ENCODE data around the gene WIF1. TPM values are rescaled to one million over a fixed set of nuclear protein-coding genes. Genes with fewer than 3 reads are reported as not detected.

WIF1 gene
- total and polyA plus RNA-seq, 5 experiments from 2014 or later, result not detected

DNA sequence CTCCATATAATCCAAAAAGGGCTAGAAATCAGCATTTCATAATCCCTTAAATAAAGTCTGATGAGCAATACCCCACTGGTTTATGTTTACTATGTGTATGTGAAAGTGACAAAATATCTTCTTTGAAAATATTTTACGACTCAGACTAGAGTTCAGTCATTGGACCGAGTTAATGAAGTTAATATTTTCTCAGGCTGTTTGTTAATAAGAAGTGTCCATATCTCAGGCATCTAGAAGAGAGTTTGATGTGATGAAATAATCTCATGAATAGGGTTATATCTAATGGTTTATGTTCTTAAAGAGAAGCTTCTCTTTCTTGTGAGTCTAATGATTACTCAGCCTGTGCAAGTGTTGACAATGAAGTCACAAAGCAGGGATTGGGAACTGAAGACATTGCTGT is 51.8 kb downstream of the WIF1 start:
- POLR2A ChIA-PET, result no interaction called here
- no peak overlapping the region for H3K27ac Mint-ChIP-seq
- no peaks in the 10 kb centered on the region for H3K9me3 Mint-ChIP-seq
- peaks cover 5 to 33% (median 18%) of the 10 kb centered on the region in 5 donors for H3K27me3 Mint-ChIP-seq
- ATAC-seq (no peak), DNase-seq (no peak)
- H3K4me1 Mint-ChIP-seq, result no peaks in the 10 kb centered on the region
- no peak overlapping the region for H3K4me3 Mint-ChIP-seq
- H3K36me3 Mint-ChIP-seq, result no peaks in the 10 kb centered on the region

DNA sequence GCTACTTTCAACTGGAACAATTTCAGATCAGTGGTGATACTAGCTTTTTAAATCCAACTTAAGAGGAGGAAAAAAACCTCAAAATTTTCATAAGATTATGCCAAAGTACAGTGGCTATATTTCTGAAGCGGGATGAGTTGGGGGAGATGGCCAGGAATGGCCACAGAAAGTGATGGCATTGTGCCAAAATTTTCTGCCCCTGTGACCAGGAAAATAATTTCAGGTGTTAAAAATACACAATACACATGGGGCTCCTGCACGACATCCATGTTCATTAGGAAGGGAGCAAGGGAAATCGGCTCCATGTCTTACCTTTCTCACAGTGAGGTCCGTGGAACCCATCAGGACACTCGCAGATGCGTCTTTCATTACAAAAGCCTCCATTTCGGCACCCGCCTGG is 53.7 kb downstream of the WIF1 start:
- H3K27ac Mint-ChIP-seq, result no peak overlapping the region
- no peak for DNase-seq
- no peak for ATAC-seq
- POLR2A ChIA-PET, result no interaction called here
- H3K4me1 Mint-ChIP-seq, result no peaks in the 10 kb centered on the region
- H3K27me3 Mint-ChIP-seq, result peaks cover 5 to 35% (median 24%) of the 10 kb centered on the region in 5 donors
- H3K36me3 Mint-ChIP-seq, result no peaks in the 10 kb centered on the region
- no peaks in the 10 kb centered on the region for H3K9me3 Mint-ChIP-seq
- H3K4me3 Mint-ChIP-seq, result no peak overlapping the region

DNA sequence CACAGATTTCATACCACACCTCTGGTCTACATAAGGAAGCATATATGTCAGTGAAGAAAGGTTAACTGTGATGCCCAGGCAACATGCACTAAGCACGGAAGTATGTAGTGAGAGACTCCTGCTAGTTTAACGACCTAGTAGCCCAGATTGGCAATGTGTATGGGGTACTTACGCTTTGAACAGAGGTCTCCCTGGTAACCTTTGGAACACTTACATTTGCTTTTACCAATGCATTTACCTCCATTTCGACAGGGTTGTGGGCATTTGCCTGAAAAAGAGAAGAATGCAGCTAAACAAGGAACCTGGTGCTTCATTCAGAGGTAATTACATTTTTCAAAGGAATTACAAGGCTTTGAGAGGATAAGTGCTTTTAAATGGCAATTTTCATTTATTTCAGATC is 65.2 kb downstream of the WIF1 start:
- POLR2A ChIA-PET, result no interaction called here
- no peak overlapping the region for H3K27ac Mint-ChIP-seq
- peaks cover 8 to 35% (median 15%) of the 10 kb centered on the region in 5 donors for H3K27me3 Mint-ChIP-seq
- no peak for ATAC-seq
- no peaks in the 10 kb centered on the region for H3K36me3 Mint-ChIP-seq
- no peak overlapping the region for H3K4me3 Mint-ChIP-seq
- no peaks in the 10 kb centered on the region for H3K9me3 Mint-ChIP-seq
- no peaks in the 10 kb centered on the region for H3K4me1 Mint-ChIP-seq
- no peak for DNase-seq

DNA sequence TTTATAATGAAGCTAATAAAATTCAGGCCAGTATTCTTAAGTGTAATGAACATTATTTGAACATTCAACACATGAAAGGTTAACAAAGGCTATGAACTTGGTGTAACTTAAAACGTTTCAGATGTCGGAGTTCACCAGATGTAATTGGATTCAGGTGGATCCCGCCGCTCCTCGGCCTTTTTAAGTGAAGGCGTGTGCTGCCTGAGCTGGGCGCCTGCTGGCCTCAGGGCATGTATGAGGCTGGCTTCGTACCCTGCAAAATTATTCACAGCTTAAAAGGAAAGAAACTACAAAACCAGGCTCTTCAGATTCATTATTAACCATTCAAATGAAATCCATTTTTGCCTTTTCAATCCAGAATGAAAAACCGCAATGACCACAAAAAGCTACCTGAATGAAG is 69.9 kb downstream of the WIF1 start:
- no peaks in the 10 kb centered on the region for H3K4me1 Mint-ChIP-seq

DNA sequence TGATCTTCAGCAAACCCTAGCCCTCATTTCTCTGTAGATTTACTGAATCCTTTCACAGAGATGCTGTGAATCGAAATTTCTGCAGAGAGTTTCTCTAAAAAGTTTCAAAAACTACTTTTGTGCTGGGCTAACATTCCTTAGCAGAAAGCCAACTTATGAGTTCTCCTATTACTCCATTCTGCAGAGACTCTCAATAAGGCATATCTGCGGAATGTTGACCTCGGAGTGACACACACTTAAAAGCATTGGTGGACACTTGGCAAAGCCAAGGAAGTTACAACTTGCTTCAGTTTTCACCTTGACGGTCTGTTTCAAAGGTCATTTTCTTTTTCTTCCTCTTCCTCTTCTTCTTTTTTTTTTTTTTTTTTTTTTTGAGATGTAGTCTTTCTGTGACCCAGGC is 75.8 kb downstream of the WIF1 start:
- ATAC-seq, result no peak
- H3K4me1 Mint-ChIP-seq, result no peaks in the 10 kb centered on the region
- POLR2A ChIA-PET, result interaction anchor here (0.7 kb wide), 1 partner anchor 1600 kb away, joined by 8 read pairs; no protein-coding TSS in a partner anchor

More for the DNA sequence above, 69.9 kb downstream of the WIF1 start:
- Mint-ChIP-seq H3K36me3 (no peaks in the 10 kb centered on the region), H3K27me3 (peaks cover 6 to 39% (median 12%) of the 10 kb centered on the region in 5 donors), H3K4me3 (no peak overlapping the region), H3K27ac (no peak overlapping the region), H3K9me3 (no peaks in the 10 kb centered on the region)
- POLR2A ChIA-PET, result no interaction called here
- ATAC-seq (no peak), DNase-seq (no peak)

DNA sequence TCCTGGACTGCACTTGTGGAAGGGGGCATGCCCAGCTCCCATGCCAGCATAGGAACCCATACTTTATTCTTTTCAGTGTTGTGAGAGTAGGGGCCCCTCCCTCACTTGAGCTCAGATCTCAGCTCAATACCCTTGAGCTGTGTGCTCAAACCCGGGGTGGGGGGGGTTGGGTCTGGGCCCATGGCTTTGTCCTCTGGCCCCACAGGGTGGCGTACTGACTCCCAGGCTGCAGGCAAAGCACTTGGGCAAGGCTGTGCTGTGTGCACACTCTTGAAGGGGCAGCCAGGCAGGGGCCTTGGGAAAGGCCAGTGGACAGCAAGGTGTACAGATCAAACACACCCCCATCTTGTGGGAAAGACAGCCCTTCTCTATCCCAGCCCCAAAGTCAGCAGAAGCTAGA is 81.8 kb downstream of the WIF1 start:
- POLR2A ChIA-PET, result no interaction called here
- H3K27ac Mint-ChIP-seq, result no peak overlapping the region
- peaks cover 0 to 2% (median 0%) of the 10 kb centered on the region in 3 donors for H3K36me3 Mint-ChIP-seq
- peaks cover 15 to 67% (median 23%) of the 10 kb centered on the region in 5 donors for H3K27me3 Mint-ChIP-seq
- DNase-seq (no peak), ATAC-seq (no peak)
- no peak overlapping the region for H3K4me3 Mint-ChIP-seq
- peaks cover 3 to 18% (median 9%) of the 10 kb centered on the region in 9 donors for H3K9me3 Mint-ChIP-seq
- no peaks in the 10 kb centered on the region for H3K4me1 Mint-ChIP-seq

More for the DNA sequence above, 75.8 kb downstream of the WIF1 start:
- Mint-ChIP-seq H3K27me3 (peaks cover 11 to 65% (median 30%) of the 10 kb centered on the region in 5 donors), H3K4me3 (no peak overlapping the region), H3K36me3 (no peaks in the 10 kb centered on the region), H3K27ac (no peak overlapping the region), H3K9me3 (peaks cover 0 to 2% (median 0%) of the 10 kb centered on the region in 9 donors)
- DNase-seq, result no peak

DNA sequence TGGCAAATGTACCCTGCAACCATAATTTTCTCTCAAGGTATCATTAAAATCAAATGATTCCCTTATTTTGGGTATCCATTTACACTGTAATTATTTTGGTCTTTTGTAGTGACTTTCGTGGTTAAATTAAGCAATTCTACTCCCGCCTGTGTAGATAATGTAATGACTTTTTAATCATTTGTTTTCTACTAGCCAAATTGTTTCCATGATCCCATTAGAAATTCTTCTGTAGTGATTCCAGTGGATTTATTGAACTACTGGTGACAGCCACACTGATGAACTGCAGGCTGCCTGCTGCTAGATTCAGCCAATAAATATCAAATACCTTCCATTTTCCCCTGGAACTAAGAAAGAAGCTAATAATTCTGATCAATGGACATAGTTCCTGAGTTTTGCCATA is 96.0 kb downstream of the WIF1 start:
- DNase-seq (no peak), ATAC-seq (no peak)
- no peaks in the 10 kb centered on the region for H3K36me3 Mint-ChIP-seq
- H3K4me1 Mint-ChIP-seq, result no peaks in the 10 kb centered on the region
- H3K4me3 Mint-ChIP-seq, result no peak overlapping the region
- POLR2A ChIA-PET, result no interaction called here
- peaks cover 5 to 24% (median 10%) of the 10 kb centered on the region in 5 donors for H3K27me3 Mint-ChIP-seq
- H3K27ac Mint-ChIP-seq, result no peak overlapping the region
- peaks cover 0 to 31% (median 9%) of the 10 kb centered on the region in 9 donors for H3K9me3 Mint-ChIP-seq

DNA sequence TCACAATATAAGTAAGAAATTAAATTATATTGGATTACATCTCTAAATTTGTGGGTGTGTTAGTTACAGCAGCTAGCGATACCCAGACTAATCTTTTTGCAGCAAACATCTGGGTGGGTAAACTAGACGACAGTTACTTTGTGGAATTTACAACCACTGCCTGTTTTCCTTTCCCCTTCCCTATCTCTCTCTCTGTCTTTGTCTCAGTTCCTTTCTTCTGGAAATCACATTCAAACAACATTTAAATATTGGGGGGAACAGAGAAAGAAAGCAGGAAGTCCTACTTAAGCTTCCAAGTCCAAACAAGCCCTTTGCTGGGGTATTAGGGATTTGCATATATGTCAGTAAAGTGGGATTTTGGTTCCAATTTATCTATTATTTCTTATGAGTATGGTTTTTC is 97.6 kb downstream of the WIF1 start:
- H3K27ac Mint-ChIP-seq, result no peak overlapping the region
- DNase-seq (no peak), ATAC-seq (no peak)
- H3K4me1 Mint-ChIP-seq, result no peaks in the 10 kb centered on the region
- H3K4me3 Mint-ChIP-seq, result no peak overlapping the region
- peaks cover 0 to 21% (median 7%) of the 10 kb centered on the region in 9 donors for H3K9me3 Mint-ChIP-seq
- peaks cover 3 to 24% (median 10%) of the 10 kb centered on the region in 5 donors for H3K27me3 Mint-ChIP-seq
- POLR2A ChIA-PET, result no interaction called here
- no peaks in the 10 kb centered on the region for H3K36me3 Mint-ChIP-seq

DNA sequence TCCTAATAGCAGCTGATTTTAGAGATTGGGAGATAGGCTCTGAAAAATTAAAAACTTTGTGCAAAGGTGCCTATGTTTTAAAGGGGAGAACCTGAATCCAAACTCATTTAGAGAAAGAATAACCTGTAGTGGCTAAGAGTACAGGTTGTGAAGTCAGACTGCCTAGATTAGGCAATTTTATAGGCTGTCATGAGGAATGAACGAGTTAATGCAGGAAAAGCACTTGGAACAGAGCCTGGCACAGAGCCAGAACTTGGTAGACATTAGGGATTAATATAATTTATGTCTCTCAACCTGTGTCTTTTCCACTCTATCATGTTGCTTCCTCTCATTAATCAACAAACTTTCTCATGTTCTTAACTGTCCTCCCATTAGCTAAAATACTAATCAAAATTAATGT is 98.1 kb downstream of the WIF1 start:
- Mint-ChIP-seq H3K4me1 (no peaks in the 10 kb centered on the region), H3K27me3 (peaks cover 3 to 24% (median 10%) of the 10 kb centered on the region in 5 donors), H3K9me3 (peaks cover 0 to 16% (median 7%) of the 10 kb centered on the region in 9 donors), H3K4me3 (no peak overlapping the region), H3K27ac (no peak overlapping the region), H3K36me3 (no peaks in the 10 kb centered on the region)
- POLR2A ChIA-PET, result no interaction called here
- ATAC-seq, result no peak
- no peak for DNase-seq

DNA sequence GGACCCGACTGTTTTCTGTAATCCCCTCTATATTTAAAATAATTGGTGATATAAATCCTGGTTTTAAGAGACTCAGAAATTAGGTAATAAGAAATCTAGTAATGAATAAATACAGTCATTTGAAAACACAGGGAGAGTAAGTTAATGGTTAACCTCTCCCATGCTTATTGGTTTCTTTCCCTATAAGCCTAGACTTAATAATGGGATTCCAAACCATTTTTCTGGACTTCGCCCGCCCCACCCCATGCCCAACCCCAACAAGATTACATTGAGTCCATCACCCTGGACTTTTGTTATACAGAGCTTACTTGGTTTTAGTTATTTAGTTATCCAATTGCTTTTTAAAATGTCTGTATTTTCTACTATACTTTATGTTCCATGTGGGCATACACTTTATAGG is 98.7 kb downstream of the WIF1 start:
- no peak overlapping the region for H3K4me3 Mint-ChIP-seq
- H3K27ac Mint-ChIP-seq, result no peak overlapping the region
- POLR2A ChIA-PET, result no interaction called here
- peaks cover 3 to 24% (median 10%) of the 10 kb centered on the region in 5 donors for H3K27me3 Mint-ChIP-seq
- no peak for ATAC-seq
- no peak for DNase-seq
- peaks cover 0 to 11% (median 4%) of the 10 kb centered on the region in 9 donors for H3K9me3 Mint-ChIP-seq
- H3K36me3 Mint-ChIP-seq, result no peaks in the 10 kb centered on the region
- H3K4me1 Mint-ChIP-seq, result no peaks in the 10 kb centered on the region

DNA sequence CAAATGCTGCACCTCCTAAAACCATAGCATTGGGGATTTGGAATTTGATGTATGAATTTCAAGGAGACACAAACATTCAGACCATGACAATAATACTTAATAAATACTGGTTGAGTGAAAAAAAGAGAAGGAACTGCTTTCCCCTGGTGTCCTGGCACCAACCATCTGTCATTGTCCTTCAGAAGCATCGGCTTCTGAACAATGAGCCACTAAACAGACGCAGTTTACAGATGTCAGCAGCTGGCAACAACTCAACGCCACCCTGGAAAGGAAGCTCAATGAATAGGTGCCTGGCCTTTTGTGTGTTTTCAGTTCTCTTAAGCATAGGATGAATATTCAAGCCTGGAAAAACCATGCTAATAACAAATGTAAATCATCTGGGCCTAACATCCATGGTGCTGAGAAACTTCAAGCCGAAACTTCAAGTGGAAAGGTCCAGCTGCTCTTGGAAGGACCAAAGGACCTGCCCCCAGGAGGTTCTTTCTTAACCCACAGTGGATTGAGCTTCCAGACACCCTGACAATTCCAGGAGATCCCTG is 101.3 kb downstream of the WIF1 start:
- ATAC-seq (no peak), DNase-seq (no peak)
- peaks cover 0 to 8% (median 0%) of the 10 kb centered on the region in 9 donors for H3K9me3 Mint-ChIP-seq
- no peaks in the 10 kb centered on the region for H3K36me3 Mint-ChIP-seq
- H3K4me1 Mint-ChIP-seq, result no peaks in the 10 kb centered on the region
- H3K27ac Mint-ChIP-seq, result no peak overlapping the region
- POLR2A ChIA-PET, result interaction anchor here (0.6 kb wide), 1 partner anchor 1117 kb away, joined by 3 read pairs; no protein-coding TSS in a partner anchor
- peaks cover 9 to 44% (median 20%) of the 10 kb centered on the region in 5 donors for H3K27me3 Mint-ChIP-seq
- no peak overlapping the region for H3K4me3 Mint-ChIP-seq

DNA sequence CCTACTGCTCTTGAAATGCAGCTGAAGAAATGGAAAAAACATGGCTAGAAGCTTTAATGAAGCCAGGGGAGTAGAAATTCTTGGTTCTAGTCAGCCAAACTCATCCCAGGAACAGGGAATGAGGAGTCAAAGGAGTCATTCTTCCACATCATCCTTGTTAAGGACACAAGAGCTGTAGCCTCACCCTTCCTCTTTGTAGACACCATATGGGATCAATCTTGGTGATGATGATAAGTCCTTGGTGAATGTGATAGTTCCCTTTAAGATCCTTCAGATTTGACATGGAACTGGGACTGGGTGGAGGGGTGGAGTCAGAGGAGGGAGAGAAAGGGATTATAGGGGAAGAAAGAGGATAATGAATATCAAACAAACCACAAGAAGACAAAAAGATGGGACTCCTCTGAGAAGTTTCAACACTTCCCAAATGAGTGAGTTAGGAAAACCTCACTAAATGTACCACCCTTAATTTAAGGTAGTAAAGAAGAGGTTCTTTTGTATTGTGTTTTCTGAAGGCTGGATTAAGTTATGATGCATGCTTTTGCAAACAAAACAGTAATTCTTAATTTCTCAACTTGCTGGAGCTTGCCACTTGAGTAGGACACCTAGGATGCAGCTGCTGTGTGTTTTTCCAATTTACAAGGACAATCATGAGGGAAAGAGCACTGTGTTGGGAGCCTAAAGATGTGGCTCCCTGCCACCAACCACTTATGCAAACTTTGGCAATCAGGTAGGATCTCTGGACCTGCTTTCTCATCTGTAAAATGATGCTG is 104.0 kb downstream of the WIF1 start:
- H3K27ac Mint-ChIP-seq, result no peak overlapping the region
- no peaks in the 10 kb centered on the region for H3K36me3 Mint-ChIP-seq
- DNase-seq (no peak), ATAC-seq (no peak)
- POLR2A ChIA-PET, result no interaction called here
- peaks cover 0 to 8% (median 0%) of the 10 kb centered on the region in 9 donors for H3K9me3 Mint-ChIP-seq
- no peaks in the 10 kb centered on the region for H3K4me1 Mint-ChIP-seq
- peaks cover 11 to 50% (median 20%) of the 10 kb centered on the region in 5 donors for H3K27me3 Mint-ChIP-seq
- no peak overlapping the region for H3K4me3 Mint-ChIP-seq

DNA sequence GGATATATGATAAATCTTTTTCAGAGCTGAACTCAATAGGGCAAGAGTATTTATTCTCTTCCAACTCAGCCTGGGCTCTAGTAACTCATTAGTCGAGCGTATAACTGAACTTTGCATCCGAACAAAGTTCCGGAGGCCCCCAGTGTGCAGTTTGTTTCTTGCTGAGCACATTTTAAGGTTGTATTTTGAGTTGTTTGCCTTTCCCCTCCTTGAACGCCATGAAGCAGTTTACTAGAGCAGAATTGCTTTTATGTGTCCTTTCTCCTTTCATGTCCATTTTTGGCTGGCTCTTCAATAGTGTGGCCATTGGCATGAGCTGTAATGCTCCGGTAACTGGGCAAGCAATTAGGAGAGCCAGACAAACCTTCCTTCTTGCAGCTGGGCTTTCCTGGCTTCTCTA is 105.3 kb downstream of the WIF1 start:
- H3K36me3 Mint-ChIP-seq, result no peaks in the 10 kb centered on the region
- H3K27me3 Mint-ChIP-seq, result peaks cover 11 to 49% (median 20%) of the 10 kb centered on the region in 5 donors
- H3K9me3 Mint-ChIP-seq, result peaks cover 0 to 8% (median 0%) of the 10 kb centered on the region in 9 donors
- H3K4me1 Mint-ChIP-seq, result no peaks in the 10 kb centered on the region
- DNase-seq (no peak), ATAC-seq (no peak)
- no peak overlapping the region for H3K27ac Mint-ChIP-seq
- POLR2A ChIA-PET, result no interaction called here
- no peak overlapping the region for H3K4me3 Mint-ChIP-seq
